ENCODE results near the gene IDH1.

IDH1 gene

DNA sequence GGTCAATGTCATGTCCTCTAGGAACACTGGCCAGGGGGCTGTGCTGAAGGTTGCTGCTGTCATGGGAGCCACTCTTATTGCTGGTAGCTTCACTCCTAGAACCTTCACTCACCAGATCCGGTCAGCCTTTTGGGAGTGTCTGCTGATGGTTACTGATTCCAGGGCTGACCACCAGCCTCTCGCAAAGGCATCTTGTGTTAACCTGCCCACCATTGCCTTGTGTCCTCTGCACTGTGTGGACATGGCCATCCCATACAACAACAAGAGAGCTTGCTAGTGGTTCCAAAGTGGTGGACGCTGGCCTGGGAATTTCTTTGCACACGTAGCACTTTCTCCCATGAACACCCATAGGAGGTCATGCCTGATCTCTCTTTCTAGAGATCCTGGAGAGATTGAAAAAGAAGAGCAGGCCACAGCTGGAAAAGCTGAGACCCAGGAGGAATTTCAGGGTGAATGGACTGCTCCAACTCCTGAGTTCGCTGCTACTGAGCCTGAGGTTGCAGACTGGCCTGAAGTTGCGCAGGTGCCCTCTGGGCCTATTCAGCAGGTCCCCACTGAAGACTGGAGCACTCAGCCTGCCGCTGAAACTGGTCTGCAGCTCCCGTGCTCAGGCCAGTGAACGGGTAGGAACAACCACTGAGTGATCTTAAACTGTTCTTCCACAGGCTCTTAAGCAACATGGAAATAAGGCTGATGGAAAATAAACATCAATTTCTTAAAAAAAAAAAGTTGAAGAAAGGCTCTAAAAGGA lies 46.4 kb downstream of the IDH1 start:
- no peak for DNase-seq

DNA sequence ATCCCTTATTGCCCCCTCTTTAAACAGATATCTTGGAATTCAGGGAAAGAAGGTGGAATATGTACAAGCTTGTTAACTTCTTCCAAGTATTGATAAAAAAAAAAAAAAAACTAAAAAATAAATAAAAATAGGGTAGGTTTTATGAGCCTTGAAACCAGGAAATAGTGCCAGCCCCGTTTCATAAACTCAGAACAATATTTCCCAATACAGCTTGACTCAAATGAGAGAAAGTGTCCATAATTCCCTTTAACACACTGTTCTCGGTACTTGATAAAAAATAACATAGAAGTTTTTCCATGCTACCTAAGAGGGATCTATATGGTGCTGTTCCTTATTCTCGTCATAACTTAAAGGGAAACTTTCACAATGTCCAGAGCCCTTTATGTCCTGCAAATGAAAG lies 47.1 kb downstream of the IDH1 start:
- no peak for DNase-seq

DNA sequence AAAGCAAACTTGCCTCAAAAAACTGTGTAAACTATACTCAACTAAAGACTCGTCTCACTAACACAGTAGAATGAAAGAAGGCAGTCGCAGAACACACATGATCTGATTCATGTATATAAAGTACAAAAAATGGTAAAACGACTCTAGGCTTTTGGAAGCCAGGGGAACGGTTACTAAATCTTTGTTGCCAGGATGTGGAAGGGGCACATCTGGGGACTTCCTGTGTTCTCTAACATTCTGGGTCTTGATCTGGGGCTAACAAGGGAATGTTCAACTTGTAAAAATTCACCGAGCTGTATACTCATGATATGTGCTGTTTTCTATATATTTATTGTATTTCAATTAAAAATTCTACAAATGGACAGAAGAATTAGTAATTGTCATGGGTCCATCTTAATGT lies 50.7 kb downstream of the IDH1 start:
- DNase-seq: no peak

DNA sequence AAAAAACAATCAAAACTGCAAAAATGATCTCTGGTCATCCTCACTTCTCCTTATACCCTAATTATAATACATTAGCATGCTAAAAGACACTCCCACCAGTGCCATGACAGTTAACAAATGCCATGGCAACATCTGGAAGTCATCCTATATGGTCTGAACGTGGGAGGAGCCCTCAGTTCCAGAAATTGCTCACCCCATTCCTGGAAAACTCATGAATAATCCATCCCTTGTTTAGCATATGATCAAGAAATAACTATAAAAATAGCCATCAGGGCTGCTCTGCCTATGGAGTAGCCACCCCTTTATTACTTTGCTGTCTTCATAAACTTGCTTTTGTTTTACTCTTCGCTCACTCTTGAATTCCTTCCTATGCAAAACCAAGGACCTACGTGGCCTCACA lies 59.3 kb downstream of the IDH1 start:
- no peak for DNase-seq

DNA sequence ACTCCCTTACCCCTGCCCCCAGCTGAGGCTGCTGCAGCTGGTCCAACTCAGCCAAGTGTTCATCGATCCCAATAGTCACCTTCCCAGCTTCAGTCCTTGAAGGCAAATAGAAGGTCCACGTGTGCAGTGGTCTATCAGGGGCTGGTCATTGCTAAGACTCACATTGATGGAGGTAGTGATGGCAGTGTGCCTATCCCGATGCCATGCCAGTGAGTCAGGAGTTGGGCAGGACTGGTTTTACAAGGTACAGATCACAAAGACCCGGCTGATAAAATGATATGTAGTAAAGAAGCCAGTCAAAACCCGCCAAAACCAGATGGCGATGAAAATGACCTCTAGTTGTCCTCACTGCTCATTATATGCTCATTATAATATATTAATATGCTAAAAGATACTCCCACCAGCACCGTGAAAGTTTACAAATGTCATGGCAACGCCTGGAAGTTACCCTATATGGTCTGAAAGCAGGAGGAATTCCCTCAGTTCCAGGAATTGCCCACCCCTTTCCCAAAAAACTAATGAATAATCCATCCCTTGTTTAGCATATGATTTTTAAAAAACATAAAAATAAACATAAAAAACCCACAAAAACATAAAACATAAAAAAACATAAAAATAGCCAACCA lies 62.1 kb downstream of the IDH1 start:
- DNase-seq: no peak

DNA sequence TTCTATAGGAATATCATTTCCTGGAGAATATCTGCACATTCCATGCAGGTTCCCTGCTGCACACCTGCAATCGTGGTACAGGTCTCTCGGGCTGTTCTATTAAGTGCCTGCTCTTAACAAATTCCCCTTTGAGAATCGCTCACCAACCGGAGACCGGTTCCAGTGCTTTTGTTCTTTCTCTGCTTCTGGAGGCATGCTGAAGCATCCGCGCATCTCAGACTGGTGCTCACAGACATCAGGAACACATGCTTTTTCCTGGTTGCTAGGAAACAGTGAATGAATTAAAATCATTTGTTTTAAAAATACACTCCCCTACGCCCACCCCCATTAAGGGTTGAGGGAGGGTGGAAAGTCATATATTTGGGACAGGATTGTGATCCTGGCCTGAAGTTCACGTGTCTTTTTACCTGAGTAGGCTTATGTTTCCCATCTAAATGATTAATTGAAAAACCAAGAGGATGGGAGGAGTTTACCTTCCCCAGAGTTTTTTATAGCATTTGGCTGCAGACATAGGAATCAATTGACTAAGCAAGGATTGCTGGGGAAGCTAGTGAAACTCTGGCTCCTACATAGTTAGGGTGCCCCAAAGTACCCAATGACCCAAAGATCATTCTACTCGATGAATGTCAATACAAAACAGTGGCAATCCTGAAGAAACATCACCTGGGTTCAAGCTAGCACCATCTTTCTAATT lies 64.9 kb downstream of the IDH1 start, which contains the start of gene C2orf80:
C2orf80 (minus strand) TSS at position 221 of the 694 bp plus-strand sequence. CDS start 3,044 bp downstream, outside the sequence.
- DNase-seq: no peak

DNA sequence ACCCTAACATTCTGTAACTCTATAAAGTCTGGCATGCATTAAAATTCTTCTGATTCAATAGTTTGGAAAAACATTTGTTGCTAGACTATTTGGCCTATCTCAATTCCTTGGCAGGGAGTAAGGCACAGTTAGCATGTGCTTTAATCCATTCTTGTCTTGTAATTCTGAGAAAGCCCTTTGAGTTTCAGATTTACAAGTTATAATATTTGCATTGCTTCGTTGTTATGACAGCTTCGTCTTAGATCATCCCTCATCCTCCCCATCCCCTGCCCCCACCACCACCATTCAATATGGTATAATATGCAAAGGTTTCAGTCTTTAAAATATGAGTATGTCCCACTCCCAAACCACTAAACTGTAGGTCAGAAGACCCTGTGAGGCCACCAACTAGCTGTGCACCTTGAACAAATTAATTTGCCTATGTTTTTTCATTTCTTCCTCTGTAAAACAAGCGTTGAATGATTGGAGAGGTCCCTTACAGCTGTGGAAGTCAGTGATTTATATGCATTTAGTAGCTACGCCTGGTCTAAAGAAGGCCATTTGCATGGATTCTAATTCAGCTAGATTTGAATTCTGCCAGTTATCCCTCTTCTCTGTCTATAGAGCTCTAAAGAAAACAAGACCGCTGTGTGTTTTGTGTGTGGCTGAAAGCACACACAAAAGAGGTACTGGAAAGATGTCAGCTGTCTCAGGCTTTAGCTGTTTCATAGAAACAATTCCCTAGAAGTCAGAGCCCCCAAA lies 65.6 kb downstream of the IDH1 start:
- DNase-seq: no peak

DNA sequence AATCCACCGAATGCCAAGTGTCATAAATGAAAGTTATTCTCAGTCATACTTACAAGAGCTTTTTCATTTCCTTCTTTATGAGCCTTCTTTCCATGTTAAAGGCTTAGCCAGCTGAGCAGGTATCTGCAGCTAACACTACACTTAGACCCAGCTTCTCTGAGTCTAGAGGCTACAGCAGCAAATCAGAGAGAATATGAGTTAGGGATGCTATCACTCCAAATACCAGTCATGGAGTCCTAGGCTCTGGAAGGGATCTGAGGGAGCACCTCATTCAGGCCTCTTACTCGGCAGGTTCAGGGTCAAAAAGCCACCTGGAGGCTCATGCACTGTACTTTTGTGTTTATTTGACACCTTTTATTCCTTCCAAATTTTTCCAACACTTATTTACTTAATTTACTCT lies 68.0 kb downstream of the IDH1 start:
- DNase-seq: no peak

DNA sequence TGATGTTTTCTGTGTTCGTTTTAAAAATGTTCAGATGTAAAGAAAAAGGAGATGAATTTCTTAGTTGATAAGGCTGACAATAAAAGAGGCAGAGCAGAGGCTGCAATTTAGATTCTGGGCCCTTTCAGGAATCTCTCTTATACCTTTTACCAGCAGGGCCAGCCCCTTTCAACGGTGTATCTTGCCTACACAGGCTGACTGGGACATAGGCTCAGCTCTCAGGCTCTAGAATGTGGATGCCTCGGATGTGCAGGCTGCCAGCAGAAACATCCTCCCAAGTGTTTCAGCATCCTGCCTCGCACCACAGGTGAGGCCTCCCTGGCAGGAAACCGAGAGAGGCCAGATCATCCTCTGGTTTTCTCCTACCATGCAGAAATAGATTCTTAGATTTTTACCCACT lies 68.4 kb downstream of the IDH1 start:
- no peak for DNase-seq
